RWPE2 (cell line): Measurements from ENCODE around the gene KRT3.

Experiments
- ATAC-seq: fragments of 200-7000 bp; cut with Tn5 transposase; 3 replicates; pipeline ENCODE4 v1.9.1; 2021; ENCODE audit warnings: low read depth
- DNase-seq: peaks from one replicate; pipeline ENCODE4 v3.0.0-alpha.2; 2020; ENCODE audit warnings: low spot score
- H3K27ac ChIP-seq: fragments of 450-650 bp; 2 replicates; pipeline ENCODE4 v1.5.1; 2017; ENCODE audit warnings: mild to moderate bottlenecking; ENCODE audit not compliant: poor library complexity, severe bottlenecking
- H3K27me3 ChIP-seq: fragments of 250-450 bp; sonication (Bioruptor Pico); 2 replicates; pipeline ENCODE4 v1.5.1; 2021; ENCODE audit warnings: mild to moderate bottlenecking, moderate library complexity; ENCODE audit not compliant: insufficient read depth, poor library complexity, severe bottlenecking
- H3K36me3 ChIP-seq: fragments of 250-450 bp; sonication (Bioruptor Pico); 2 replicates; pipeline ENCODE4 v1.5.1; 2020; ENCODE audit warnings: low read depth, mild to moderate bottlenecking, moderate library complexity
- H3K4me1 ChIP-seq: fragments of 250-450 bp; sonication (Bioruptor Pico); 2 replicates; pipeline ENCODE4 v1.5.1; 2021; ENCODE audit warnings: mild to moderate bottlenecking, moderate library complexity; ENCODE audit not compliant: insufficient read depth, poor library complexity, severe bottlenecking
- H3K4me3 ChIP-seq: fragments of 250-450 bp; sonication (Bioruptor Pico); 2 replicates; pipeline ENCODE4 v1.5.1; 2021; ENCODE audit warnings: mild to moderate bottlenecking, moderate library complexity; ENCODE audit not compliant: severe bottlenecking
- H3K9me3 ChIP-seq: fragments of 250-450 bp; sonication (Bioruptor Pico); 2 replicates; pipeline ENCODE4 v1.5.1; 2021; ENCODE audit warnings: mild to moderate bottlenecking, moderate library complexity; ENCODE audit not compliant: severe bottlenecking
- CTCF ChIP-seq: fragments of 450-650 bp; IDR thresholded peaks from one replicate; pipeline ENCODE4 v1.5.1; 2017; ENCODE audit warnings: mild to moderate bottlenecking, moderate library complexity; ENCODE audit not compliant: poor library complexity, severe bottlenecking

Gene KRT3

GRCh38 chr12:52748578-52748977 is 47.3 kb downstream of the KRT3 start:
- DNase-seq (no peak), ATAC-seq (no peak)
- Histone ChIP-seq H3K9me3 (no peaks in the 10 kb centered on the region), H3K27ac (no peak overlapping the region), H3K36me3 (no peaks in the 10 kb centered on the region), H3K4me1 (no peaks in the 10 kb centered on the region), H3K4me3 (no peak overlapping the region), H3K27me3 (no peaks in the 10 kb centered on the region)
- no peak for TF ChIP-seq CTCF

DNA sequence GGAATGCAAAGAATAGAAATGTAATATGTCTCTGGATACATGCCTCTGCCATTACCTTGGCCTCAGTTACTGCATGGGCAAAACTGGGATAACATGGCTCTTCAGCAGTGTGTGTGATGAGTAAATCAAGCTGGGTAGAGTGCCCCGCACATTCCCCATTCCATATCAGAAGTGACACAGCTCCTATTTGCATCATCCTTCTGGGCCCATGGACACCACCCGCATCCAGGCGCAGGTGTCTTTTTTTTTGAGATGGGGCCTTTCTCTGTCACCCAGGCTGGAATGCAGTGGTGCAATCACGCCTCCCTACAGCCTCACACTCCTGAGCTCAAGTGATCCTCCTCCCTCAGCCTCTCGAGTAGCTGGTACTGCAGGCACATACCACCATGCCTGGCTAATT is 50.4 kb downstream of the KRT3 start:
- no peak for TF ChIP-seq CTCF
- no peak overlapping the region for H3K4me3 ChIP-seq
- no peaks in the 10 kb centered on the region for H3K4me1 ChIP-seq
- H3K27me3 ChIP-seq, result no peaks in the 10 kb centered on the region
- no peak for ATAC-seq
- H3K27ac ChIP-seq, result no peak overlapping the region
- DNase-seq, result no peak
- H3K36me3 ChIP-seq, result no peaks in the 10 kb centered on the region
- H3K9me3 ChIP-seq, result no peaks in the 10 kb centered on the region

DNA sequence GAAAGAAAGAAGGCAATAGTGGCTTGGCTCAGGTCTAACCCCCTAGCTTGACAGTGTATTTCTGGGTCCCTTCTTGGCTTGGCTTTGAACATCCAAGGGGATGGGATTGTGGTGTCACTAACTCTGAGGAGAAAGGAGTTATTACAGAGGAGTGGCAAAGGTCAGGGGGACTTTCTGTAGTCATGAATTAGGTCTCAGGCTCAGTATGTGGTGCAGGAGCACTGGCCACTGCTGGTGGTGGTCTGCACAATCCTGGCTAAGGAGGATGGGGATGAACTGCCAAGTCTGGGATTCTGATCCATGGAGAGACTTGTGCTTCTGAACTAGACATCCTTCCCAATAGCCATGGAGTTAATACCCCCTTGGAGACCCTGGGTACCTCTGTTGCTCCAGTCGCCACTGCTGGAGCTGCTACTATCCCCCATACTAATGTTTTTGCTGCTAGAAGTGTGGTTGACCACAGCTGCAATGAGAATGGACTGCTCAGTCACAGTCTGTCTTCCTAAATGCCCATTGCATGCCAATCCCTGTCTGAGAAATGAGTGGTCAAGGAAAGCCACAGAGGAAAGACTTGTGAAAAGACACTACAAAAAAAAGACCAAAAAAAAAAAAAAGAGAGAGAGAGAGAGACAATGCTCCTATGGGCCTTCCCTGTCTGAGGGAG is 51.3 kb downstream of the KRT3 start:
- Histone ChIP-seq H3K4me1 (no peaks in the 10 kb centered on the region), H3K27me3 (no peaks in the 10 kb centered on the region), H3K9me3 (no peaks in the 10 kb centered on the region), H3K27ac (no peak overlapping the region), H3K4me3 (no peak overlapping the region), H3K36me3 (no peaks in the 10 kb centered on the region)
- no peak for DNase-seq
- no peak for TF ChIP-seq CTCF
- ATAC-seq, result no peak

DNA sequence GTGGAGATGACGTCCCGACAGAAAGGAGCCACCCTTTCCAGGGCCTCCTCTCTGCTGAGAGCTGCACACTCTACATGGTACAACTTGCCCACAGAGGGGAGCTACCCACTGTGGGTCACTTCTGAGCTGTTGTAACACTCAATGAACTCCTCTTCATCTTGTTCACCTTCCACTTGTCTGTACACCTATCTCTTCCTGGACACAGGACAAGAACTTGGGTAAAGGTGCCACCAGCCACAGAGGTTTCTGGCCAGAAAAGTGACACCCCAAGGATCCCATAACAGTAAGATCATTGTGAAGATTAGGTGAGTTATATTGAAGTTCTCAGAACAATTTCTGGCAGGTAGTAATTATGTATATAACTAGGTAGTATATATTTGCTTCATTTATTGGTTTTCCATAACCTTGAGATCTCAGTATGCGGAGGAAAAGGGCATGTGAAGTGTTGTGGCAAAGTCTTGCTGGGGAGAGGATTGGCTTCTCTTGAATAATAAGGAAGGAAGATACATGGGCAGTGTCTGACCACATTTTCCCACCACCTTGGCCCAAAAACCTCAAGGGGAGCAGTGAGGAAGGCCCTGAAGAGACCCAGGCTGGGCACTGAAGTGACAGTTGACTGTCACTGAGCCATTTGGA is 53.0 kb downstream of the KRT3 start:
- Histone ChIP-seq H3K27ac (no peak overlapping the region), H3K36me3 (no peaks in the 10 kb centered on the region), H3K27me3 (no peaks in the 10 kb centered on the region), H3K9me3 (no peaks in the 10 kb centered on the region), H3K4me1 (no peaks in the 10 kb centered on the region), H3K4me3 (no peak overlapping the region)
- no peak for TF ChIP-seq CTCF
- no peak for DNase-seq
- ATAC-seq, result no peak

DNA sequence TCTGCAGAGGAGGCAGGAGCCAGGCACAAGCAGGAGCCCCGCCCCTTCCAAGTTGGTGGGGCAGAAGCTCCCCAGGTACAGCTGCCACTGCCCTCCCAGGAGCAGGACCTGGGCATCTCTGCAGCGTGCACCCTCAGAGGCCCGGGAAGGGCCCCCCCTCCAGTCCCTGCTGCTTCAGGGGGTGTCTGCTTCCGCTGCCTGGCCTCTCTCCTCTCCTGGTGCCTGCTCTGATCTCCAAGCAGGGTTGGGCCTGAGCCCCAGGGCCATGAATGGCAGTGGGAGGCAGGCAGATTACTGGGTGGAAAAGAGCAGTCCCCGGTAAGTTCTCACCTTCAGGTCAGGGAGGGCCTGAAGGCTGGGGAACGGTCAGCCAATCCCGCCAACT is 53.7 kb downstream of the KRT3 start:
- ATAC-seq (no peak), DNase-seq (no peak)
- H3K9me3 ChIP-seq, result no peaks in the 10 kb centered on the region
- no peak overlapping the region for H3K27ac ChIP-seq
- H3K4me3 ChIP-seq, result no peak overlapping the region
- H3K27me3 ChIP-seq, result no peaks in the 10 kb centered on the region
- no peaks in the 10 kb centered on the region for H3K36me3 ChIP-seq
- no peaks in the 10 kb centered on the region for H3K4me1 ChIP-seq
- TF ChIP-seq CTCF, result no peak
